Tibial nerve (tissue), 4 donors: ENCODE results near the gene OXCT2.

Experiments used
- CTCF ChIP-seq, 5 experiments: fragments of 200-600 bp in 3 of 5; fragments of 450-650 bp in 2 of 5; sonication (generic) in 3 of 5; IDR thresholded peaks; one replicate each; pipeline ENCODE4 v1.5.1; 2016 to 2019; ENCODE audit warnings: antibody characterized with exemption in 5 of 5, mild to moderate bottlenecking in 3 of 5, moderate library complexity in 2 of 5
- EP300 ChIP-seq, 2 donors: sonication (generic); formaldehyde crosslinking; IDR thresholded peaks; one replicate each; pipeline ENCODE4 v1.6.1; 2017; ENCODE audit warnings: antibody characterized with exemption in 2 of 2, mild to moderate bottlenecking in 1 of 2
- POLR2A ChIP-seq, 2 donors: fragments of 450-650 bp; IDR thresholded peaks; one replicate each; pipeline ENCODE4 v1.6.1; 2017; ENCODE audit warnings: antibody characterized with exemption in 2 of 2, mild to moderate bottlenecking in 2 of 2, moderate library complexity in 2 of 2

- TF ChIP-seq CTCF (IDR thresholded peaks at IDR 0.05) (no peak), POLR2A (IDR thresholded peaks at IDR 0.05) (no peak), EP300 (IDR thresholded peaks at IDR 0.05) (no peak)
These were observed 37.8 kb upstream of the OXCT2 start for GRCh38 chr1:39808784-39809517.
